IPS-NIHi7 (cell line): ENCODE results near the gene COL5A1.

ENCODE experiments used
- DNase-seq: peaks from one replicate; pipeline ENCODE4 v3.0.0; 2012; ENCODE audit warnings: mixed read lengths; ENCODE audit errors: extremely low spot score

Gene COL5A1

GRCh38 chr9:134765785-134766184, 124.2 kb downstream of the COL5A1 start:
- no peak for DNase-seq

- DNase-seq = no peak
Measured at GRCh38 chr9:134766587-134766986, 125.0 kb downstream of the COL5A1 start.

- DNase-seq = no peak
Measured at GRCh38 chr9:134768332-134768708, 126.7 kb downstream of the COL5A1 start.

- DNase-seq = no peak
Measured at GRCh38 chr9:134768709-134769351, 127.2 kb downstream of the COL5A1 start.

- DNase-seq = no peak
Measured at GRCh38 chr9:134770972-134771971, 129.7 kb downstream of the COL5A1 start.

- no peak for DNase-seq
Measured at GRCh38 chr9:134772331-134772730, 130.7 kb downstream of the COL5A1 start.

GRCh38 chr9:134773842-134774241, 132.2 kb downstream of the COL5A1 start:
- DNase-seq = no peak

- DNase-seq = no peak
Measured at GRCh38 chr9:134774410-134774809, 132.8 kb downstream of the COL5A1 start.

GRCh38 chr9:134775081-134775951, 133.7 kb downstream of the COL5A1 start:
- DNase-seq = no peak

- no peak for DNase-seq
Measured at GRCh38 chr9:134776080-134776796, 134.6 kb downstream of the COL5A1 start.

GRCh38 chr9:134777153-134777552, 135.6 kb downstream of the COL5A1 start:
- no peak for DNase-seq

- no peak for DNase-seq
Measured at GRCh38 chr9:134778156-134778555, 136.6 kb downstream of the COL5A1 start.

- DNase-seq = peak; percentile 90
Measured at GRCh38 chr9:134778841-134779411, 137.3 kb downstream of the COL5A1 start.

GRCh38 chr9:134779640-134780039, 138.0 kb downstream of the COL5A1 start:
- DNase-seq = no peak

GRCh38 chr9:134781591-134782302, 140.1 kb downstream of the COL5A1 start:
- DNase-seq = peak; percentile 61

- DNase-seq = no peak
Measured at GRCh38 chr9:134782921-134783698, 141.5 kb downstream of the COL5A1 start.

- DNase-seq = no peak
Measured at GRCh38 chr9:134783699-134784039, 142.1 kb downstream of the COL5A1 start.

- peak; percentile 30 for DNase-seq
Measured at GRCh38 chr9:134784577-134785305, 143.1 kb downstream of the COL5A1 start.
